ENCODE results near the gene ALDOB.

Gene ALDOB

GRCh38 chr9:101455656-101456240, 20.2 kb upstream of the ALDOB start:
- peak; percentile 79 for DNase-seq

DNA sequence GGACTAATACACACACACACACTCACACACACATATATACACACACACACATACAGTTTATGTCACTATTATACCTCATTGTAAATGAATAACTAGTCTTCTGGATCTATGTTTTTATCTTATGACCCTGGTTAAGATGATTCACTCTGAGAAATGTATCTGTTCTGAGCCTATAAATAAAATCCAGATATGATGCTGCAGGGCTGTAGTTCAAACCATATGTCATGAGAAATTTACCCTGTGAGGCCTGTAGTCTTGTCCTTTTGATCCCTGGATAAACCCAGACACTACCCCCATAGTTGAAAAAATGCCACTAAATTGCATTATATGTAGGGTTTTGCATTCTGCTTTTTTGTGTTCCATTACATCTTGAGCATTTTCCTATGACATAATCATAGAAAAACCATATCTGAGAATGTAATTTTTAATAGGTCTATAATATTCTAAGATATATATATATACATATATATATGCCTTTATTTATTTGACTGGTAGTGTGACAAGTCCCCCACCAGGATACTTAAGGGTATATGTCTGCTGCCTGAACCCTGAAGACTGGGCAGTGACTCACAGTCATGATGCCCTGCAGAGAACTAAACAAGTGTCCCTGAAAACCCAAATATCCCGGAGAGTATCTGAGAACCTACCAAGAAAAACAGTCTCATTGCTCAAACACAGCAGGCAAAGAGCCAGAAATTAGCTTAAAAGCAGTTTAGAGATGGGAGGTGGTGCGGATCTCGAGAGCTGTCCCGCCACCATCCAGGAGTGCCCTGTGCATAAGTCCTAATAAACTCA, 18.4 kb upstream of the ALDOB start:
- DNase-seq = peak; percentile 29

GRCh38 chr9:101451498-101451897, 15.9 kb upstream of the ALDOB start:
- no peak for DNase-seq

- DNase-seq = no peak
Measured at GRCh38 chr9:101450931-101451330, 15.4 kb upstream of the ALDOB start.

DNA sequence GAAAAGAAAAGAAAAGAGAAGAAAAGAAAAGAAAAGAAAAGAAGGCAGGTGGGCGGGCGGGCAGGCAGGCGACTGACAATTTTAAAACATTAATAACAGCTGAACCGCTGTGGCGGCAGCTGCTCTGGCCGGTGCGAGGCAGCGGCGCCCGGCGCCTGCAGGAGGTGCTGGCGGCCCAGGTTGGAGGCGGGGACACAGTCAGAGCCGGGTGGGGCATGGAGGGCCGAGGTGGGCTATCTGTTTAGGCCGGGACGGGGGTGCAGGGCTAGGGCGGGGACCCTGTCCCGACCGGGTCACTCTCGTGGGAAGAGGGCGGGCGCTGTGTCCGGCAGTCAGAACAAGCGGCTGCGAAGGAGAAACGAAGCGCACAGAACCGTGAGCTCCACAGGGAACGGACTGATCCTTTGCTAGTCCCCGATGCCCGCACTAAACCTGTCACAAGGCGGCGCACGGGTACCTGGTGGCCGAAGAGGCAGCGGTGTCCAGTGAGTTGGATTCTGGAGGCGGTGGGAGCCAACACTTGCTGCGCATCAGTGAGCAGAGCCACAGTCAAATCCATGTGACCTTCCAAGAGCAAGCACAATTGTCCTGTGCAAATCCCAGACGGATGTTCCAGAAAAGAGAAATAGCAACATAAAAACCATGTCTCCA, 13.6 kb upstream of the ALDOB start:
- DNase-seq = peak; percentile 45

GRCh38 chr9:101448680-101449070, 13.1 kb upstream of the ALDOB start:
- no peak for DNase-seq

- no peak for DNase-seq
Measured at GRCh38 chr9:101446732-101447131, 11.2 kb upstream of the ALDOB start.

GRCh38 chr9:101445353-101446029, 9.9 kb upstream of the ALDOB start:
- DNase-seq = peak; percentile 15

DNA sequence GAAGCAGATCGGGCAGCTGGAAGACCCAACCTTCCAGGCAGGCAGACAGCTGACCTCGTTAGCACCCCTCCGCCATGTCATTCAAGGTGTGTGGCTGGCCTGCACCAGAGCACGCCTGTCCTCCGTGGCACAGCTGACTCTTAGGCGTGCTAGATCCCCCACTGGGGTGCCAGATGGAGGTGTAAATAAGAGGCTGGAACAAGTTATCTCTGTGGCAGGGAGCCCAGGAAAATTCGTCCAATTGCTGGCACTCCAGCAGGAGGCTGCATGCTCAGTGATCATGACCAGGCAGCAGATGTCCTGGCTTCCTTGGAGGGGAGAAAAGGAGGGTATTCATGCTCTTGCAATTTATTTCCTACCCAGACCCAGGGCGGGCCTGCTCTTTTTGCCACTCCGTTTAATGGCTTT, 7.8 kb upstream of the ALDOB start:
- no peak for DNase-seq

- no peak for DNase-seq
Measured at GRCh38 chr9:101442736-101443135, 7.2 kb upstream of the ALDOB start.

DNA sequence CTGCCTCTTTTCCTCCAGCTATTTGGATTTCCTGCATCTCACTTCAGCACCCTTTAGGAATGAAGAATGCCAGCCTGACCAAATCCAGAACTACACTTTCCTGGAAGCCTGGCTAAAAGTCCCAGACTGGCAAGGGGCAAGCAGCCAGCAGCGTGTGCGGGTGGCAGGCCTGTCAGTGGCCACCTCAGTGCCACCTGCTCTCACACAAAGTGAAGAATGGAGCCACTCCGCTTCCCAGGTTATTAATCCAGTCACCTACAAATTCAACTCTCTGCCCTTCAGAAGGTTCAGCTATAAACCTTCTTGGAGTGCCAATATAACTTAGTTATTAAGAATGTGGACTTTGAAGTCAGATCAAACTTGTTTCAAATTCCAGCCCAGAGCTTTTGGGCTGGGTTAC, 6.7 kb upstream of the ALDOB start:
- no peak for DNase-seq

GRCh38 chr9:101440714-101441230, 5.2 kb upstream of the ALDOB start:
- DNase-seq = no peak

DNA sequence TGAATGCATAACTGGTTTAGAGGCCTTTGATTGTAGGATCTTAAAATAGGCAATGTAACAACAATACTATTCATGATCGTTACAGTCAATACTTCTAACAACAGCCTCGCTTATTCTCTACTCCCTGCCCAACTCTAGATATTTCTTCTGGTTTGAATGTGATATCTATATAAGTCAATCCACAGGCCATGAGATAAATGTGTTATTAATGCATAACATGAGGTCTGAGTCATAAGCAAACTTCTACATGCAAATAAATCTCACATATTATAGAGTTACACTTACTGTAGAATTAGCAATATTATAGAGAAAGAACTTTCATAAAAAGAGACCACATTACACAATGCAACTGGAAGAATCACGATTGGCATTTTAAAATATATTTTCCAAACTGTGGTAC, 2.9 kb upstream of the ALDOB start:
- DNase-seq = no peak

GRCh38 chr9:101437806-101438232, 2.2 kb upstream of the ALDOB start:
- DNase-seq = peak; percentile 8

GRCh38 chr9:101434998-101435397, 576 bp downstream of the ALDOB start:
- no peak for DNase-seq

DNA sequence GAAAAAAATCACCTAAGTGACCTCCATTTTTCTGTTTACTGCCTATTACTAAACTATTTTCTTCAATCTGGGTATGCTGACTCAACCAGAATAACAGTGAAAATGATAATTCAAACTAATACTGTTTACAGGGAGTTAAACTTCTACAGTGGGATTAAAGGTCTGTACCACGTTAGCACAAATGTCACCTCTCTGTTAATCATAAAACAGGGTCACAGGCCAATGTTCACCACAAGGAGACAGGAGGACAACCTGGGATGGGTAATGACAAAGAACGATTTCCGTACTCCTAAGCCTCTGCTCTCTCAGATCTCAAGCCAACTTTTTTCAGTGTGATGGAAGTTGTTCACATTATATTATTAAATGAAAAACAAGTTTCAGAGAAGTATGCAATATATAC, 2.3 kb downstream of the ALDOB start:
- DNase-seq = no peak

GRCh38 chr9:101432740-101433139, 2.8 kb downstream of the ALDOB start:
- DNase-seq = no peak

DNA sequence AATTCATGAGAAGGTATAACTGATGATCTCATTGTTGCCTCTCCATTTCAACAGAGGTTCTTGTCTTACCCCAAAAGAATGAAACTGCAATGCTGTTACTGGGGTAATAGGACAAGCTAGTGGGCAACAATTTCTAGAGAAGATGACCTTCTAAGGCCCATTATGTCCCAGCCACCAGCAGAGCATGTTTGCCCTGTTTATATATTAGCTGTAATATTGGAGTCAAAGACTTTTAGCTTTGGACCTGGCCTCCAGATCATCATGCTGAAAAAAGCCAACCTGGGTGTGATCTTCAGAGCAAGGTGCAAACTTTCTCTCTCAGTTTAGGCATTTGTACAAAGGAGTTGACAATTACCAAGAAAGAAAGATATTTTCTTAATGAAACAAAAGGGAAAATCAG, 3.4 kb downstream of the ALDOB start:
- no peak for DNase-seq

- DNase-seq = no peak
Measured at GRCh38 chr9:101429736-101430135, 5.8 kb downstream of the ALDOB start.

DNA sequence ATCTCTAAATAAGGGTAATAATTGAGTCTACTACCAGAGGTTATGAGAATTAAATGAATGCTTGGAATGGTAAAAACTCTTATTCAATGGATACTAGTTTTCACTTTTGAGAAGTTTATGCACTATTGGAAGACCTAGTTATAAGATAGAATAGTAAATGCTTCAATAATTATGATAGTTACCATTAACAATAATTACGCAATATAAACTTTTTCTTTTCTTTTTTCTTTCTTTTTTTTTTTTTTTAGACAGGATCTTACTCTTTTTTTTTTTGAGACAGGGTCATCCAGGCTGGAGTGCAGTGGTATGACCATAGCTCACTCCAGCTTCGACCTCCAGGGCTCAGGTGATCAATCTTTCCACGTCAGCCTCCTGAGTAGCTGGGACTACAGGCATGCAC, 6.7 kb downstream of the ALDOB start:
- DNase-seq = no peak

DNA sequence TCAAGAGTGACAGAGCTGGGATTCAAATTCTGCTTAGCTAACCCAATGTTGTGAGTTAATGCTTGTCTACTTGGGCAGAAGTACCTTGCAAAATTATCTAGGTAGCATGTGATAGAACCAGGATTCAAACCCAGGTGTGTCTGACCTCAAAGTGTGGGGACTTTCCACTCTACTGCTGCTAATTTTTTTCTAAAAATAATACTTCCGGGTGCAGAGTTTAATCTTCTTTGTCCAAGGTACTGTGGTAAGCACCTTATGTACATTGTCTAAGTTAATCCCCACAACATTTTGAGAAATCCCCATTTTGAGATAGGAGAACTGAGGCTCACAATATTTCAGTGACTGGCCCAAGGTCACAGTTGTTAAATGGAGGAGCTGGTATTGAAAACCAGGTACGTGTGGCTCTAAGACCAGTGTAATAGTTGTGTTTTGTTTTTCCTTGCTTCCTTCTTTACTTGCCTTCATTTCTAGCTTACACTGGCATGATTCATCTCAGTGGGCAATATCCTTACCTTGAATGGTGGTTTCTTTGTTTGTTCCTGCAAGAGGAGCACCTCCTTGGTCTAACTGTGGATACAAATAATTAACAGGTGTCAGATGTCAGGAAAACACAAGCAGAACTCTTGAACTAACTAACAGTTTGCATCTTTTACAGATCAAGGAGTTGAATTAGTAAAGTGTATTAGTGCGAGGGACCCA, 7.5 kb downstream of the ALDOB start:
- DNase-seq = no peak

DNA sequence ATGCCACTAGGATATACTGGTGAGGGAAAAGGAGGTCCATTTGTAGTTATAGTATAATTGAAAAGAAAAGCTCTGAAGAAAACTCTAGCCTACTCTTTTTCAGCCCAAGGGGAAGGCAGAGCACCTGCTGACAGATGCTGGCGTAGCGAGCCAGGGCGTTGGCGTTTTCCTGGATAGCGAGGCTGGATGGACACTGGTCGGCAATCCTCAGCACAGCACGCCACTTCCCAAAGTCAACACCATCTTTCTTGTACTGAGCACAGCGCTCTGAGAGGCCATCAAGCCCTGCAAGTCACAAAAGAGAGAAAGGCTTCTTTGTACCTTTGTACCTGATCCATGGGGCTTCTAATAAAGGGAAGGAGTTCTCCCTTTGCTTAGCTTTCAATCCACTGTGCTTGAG, 8.2 kb downstream of the ALDOB start:
- DNase-seq = no peak

Measured in fibroblast of skin of abdomen (primary cell).